ENCODE data around the gene ALPG.

- TF ChIP-seq, protein P1, sequence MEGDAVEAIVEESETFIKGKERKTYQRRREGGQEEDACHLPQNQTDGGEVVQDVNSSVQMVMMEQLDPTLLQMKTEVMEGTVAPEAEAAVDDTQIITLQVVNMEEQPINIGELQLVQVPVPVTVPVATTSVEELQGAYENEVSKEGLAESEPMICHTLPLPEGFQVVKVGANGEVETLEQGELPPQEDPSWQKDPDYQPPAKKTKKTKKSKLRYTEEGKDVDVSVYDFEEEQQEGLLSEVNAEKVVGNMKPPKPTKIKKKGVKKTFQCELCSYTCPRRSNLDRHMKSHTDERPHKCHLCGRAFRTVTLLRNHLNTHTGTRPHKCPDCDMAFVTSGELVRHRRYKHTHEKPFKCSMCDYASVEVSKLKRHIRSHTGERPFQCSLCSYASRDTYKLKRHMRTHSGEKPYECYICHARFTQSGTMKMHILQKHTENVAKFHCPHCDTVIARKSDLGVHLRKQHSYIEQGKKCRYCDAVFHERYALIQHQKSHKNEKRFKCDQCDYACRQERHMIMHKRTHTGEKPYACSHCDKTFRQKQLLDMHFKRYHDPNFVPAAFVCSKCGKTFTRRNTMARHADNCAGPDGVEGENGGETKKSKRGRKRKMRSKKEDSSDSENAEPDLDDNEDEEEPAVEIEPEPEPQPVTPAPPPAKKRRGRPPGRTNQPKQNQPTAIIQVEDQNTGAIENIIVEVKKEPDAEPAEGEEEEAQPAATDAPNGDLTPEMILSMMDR (IDR thresholded peaks at IDR 0.05; ENCODE audit: extremely low read depth in 1 of 2, insufficient read depth in 1 of 2, low read depth in 1 of 2, low read length in 2 of 2), result no peak
- no peak for TF ChIP-seq POLR2AphosphoS5 (IDR thresholded peaks at IDR 0.05; ENCODE audit: insufficient read depth, low read depth, low read length)
- TF ChIP-seq FOS (IDR thresholded peaks at IDR 0.05; ENCODE audit: borderline replicate concordance, insufficient read depth, low read length), result no peak
- no peak for TF ChIP-seq POLR2A (IDR thresholded peaks at IDR 0.05; ENCODE audit: low read depth, low read length)
- TF ChIP-seq MYC (IDR thresholded peaks at IDR 0.05; ENCODE audit: low read depth, low read length), result no peak
- no peak for TF ChIP-seq JUN (IDR thresholded peaks at IDR 0.05; ENCODE audit: borderline replicate concordance, insufficient read depth, insufficient read length, low read depth)
- no peak for TF ChIP-seq EZH2 (IDR thresholded peaks at IDR 0.05; ENCODE audit: borderline replicate concordance, low read depth, low read length, severe bottlenecking)
- no peak for TF ChIP-seq MAX (IDR thresholded peaks at IDR 0.05; ENCODE audit: insufficient read depth, insufficient read length)
These were observed 41.7 kb downstream of the ALPG start for GRCh38 chr2:232448304-232448690.

Data from endothelial cell of umbilical vein (primary cell).